Heart left ventricle (tissue), 13 donors: ENCODE data around the gene MUC4.

Source experiments
- POLR2A ChIP-seq, 2 donors: fragments of 450-650 bp; IDR thresholded peaks; one replicate each; pipeline ENCODE4 v1.6.1; 2017; ENCODE audit warnings: antibody characterized with exemption in 2 of 2, mild to moderate bottlenecking in 2 of 2, moderate library complexity in 2 of 2
- TF ChIP-seq, protein P1 (sequence below), 12 donors: fragments of 200-600 bp; sonication (generic) in 4 of 12; IDR thresholded peaks; one replicate each; pipeline versions ENCODE4 v1.5.0 to v1.8.0; 2018 to 2022; ENCODE audit warnings: antibody characterized with exemption in 12 of 12, mild to moderate bottlenecking in 5 of 12
- donor health status: ischemic (EF 13 %, LVEDD 7.1; RV severe dilation, severe dysfunction).
- donor health status: DM: no; HTN: yes; CAD: no.
- donor health status: DM: no; HTN: no; CAD: no.
- donor health status: ischemic (EF 25% LVEDD 6.9; RV normal size, moderate dysfunction).
- donor health status: ischemic (EF 25% LVEDD 5.7; RV mildly dilated, moderate dysfunction).
- donor health status: ischemic (EF 35%, LVEDD 5.7; RV mildly dilated, moderate dysfunction).
- donor health status: nonischemic (EF 11% LVEDD 7.7; RV severe dilation, severe dysfunction).
- donor health status: DM: yes; HTN: yes; CAD: no.
- donor health status: PGD.
- donor health status: ischemic (EF 29% LVEDD 5.4; RV normal size, mild dysfunction).
- donor health status: nonischemic (EF 23%, LVEDD 6.1; RV moderate dilation, normal function).

DNA sequence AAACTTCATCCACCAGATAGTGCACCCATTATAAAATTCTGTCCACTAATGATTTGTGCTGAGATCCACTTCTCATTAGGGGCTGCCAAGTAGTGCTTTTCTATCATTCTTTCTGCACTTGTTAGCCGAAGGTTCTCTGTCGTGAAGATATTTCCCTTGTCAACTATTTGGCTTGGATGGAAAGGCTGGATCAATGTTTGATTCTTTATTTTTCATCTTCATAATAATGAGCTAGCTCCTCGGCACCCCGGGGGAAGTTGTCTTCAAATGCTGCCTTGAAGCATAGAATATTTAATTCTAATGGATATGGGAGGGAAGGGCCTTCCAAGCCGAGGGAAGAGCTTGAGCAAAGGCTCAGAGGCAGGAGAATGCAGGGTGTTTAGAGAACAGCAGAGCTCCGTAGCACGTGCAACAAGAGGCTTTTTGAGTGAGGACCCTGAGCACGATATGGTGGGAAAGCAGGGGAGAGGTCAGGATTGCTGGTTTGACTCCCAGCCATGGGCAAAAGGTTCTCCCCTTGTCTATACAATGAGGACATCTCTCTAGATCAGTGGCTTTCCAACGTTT lies 107.2 kb downstream of the MUC4 start:
- no peak for TF ChIP-seq POLR2A (IDR thresholded peaks at IDR 0.05)
- TF ChIP-seq, protein P1, sequence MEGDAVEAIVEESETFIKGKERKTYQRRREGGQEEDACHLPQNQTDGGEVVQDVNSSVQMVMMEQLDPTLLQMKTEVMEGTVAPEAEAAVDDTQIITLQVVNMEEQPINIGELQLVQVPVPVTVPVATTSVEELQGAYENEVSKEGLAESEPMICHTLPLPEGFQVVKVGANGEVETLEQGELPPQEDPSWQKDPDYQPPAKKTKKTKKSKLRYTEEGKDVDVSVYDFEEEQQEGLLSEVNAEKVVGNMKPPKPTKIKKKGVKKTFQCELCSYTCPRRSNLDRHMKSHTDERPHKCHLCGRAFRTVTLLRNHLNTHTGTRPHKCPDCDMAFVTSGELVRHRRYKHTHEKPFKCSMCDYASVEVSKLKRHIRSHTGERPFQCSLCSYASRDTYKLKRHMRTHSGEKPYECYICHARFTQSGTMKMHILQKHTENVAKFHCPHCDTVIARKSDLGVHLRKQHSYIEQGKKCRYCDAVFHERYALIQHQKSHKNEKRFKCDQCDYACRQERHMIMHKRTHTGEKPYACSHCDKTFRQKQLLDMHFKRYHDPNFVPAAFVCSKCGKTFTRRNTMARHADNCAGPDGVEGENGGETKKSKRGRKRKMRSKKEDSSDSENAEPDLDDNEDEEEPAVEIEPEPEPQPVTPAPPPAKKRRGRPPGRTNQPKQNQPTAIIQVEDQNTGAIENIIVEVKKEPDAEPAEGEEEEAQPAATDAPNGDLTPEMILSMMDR (IDR thresholded peaks at IDR 0.05) = no peak
